Testis (tissue), 3 donors: ENCODE results near the gene NTNG2. TPM values are rescaled to one million over a fixed set of nuclear protein-coding genes. Genes with fewer than 3 reads are reported as not detected.

Source experiments
- DNase-seq: peaks from one replicate; pipeline ENCODE4 v3.0.0-alpha.2; 2019
- H3K27ac ChIP-seq, 2 donors: fragments of 200-600 bp; sonication (generic); one replicate each; pipeline ENCODE4 v1.5.1; 2019
- H3K27me3 ChIP-seq: fragments of 200-600 bp; sonication (generic); one replicate; pipeline ENCODE4 v1.5.1; 2019
- H3K36me3 ChIP-seq: fragments of 200-600 bp; sonication (generic); one replicate; pipeline ENCODE4 v1.5.1; 2017; ENCODE audit warnings: low read depth; ENCODE audit errors: missing control alignments
- H3K4me1 ChIP-seq: fragments of 200-600 bp; sonication (generic); one replicate; pipeline ENCODE4 v1.5.1; 2019
- H3K4me3 ChIP-seq, 2 donors: fragments of 200-600 bp; sonication (generic); one replicate each; pipeline ENCODE4 v1.5.1; 2017 to 2019
- H3K9me3 ChIP-seq: fragments of 200-600 bp; sonication (generic); one replicate; pipeline ENCODE4 v1.5.1; 2017
- CTCF ChIP-seq, 3 experiments: fragments of 450-650 bp in 2 of 3; fragments of 200-600 bp in 1 of 3; sonication (generic) in 1 of 3; IDR thresholded peaks; one replicate each; pipeline ENCODE4 v1.5.1; 2016 to 2019; ENCODE audit warnings: antibody characterized with exemption in 3 of 3, mild to moderate bottlenecking in 2 of 3, moderate library complexity in 1 of 3
- POLR2A ChIP-seq: fragments of 450-650 bp; IDR thresholded peaks from one replicate; pipeline ENCODE4 v1.6.1; 2017; ENCODE audit warnings: antibody characterized with exemption, mild to moderate bottlenecking, moderate library complexity
- WGBS, 2 donors: methylation state at CpG; one replicate each; pipeline ENCODE4 v1.1.5; 2018; 5-methylcytosine and 5-hydroxymethylcytosine counted together
- intact Hi-C: fragments of 100-400 bp; cut with DNase I; formaldehyde crosslinking; loops from one replicate; pipeline ENCODE4 v1.15.1; 2023; ENCODE audit warnings: low total_unique reads
- polyA plus RNA-seq: library from polyadenylated mRNA; stranded (reverse); fragments of 350-450 nt; fragmentation: Illumina TruSeq; extraction: RNeasy Lipid Tissue Mini Kit (QIAGEN cat#74804); gene quantifications from one replicate; pipeline ENCODE4 v1.2.3, GENCODE V29; 2014; ENCODE audit warnings: low read depth, low replicate concordance; ENCODE audit not compliant: insufficient read depth
- total RNA-seq, 2 donors: library from RNA; depleted of rRNA; stranded (reverse); fragments of >200 nt; gene quantifications; one replicate each; pipeline ENCODE4 v1.2.3, GENCODE V29; 2016

The NTNG2 gene
- total and polyA plus RNA-seq, 3 donors from 2014 or later = 3.3 to 29.0 (median 23.7) TPM

DNA sequence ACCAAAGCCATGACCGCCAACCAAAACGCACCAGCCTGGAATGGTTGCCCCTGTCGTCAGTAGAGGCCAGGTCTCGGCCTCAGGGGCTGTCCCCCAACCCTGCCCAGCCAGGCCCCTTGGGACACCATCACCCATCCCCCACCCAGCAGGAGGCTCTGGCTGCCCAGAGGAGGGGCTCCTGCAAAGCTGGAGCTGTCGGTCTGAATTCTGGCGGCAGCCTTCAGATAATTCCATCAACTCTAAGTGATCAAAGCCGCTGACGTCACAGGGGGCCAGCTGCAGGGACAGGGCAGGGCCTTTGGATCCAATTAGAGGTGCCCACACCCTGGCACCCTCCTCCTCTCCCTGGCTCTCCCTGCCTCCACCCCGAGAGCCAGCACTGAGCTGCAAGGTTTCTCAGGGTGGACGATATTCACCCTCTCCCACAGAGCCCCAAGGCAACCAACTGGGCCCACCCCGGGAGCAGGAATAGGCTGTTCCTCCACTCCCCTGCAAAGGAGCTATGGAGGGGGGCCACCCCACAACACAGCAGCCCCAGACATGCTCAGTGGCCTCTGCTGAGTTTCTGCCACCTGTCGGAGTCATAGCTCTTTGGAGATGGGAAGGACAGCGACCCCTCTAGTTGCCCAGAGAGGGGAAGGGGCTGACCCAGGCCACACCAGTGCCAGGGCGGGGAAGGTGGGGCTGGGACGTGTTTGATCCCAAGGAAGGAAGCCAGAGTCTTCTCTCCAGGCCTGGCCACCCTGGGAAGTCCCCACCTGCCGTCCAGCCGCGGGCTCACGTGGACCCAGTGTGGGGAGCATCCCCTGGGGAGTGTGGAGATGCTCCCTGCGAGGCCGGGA, 78.4 kb downstream of the NTNG2 start:
- Histone ChIP-seq H3K4me1 (peaks cover 12% of the 10 kb centered on the region), H3K4me3 (peak overlapping the region; percentile 59 to 64), H3K27ac (no peak overlapping the region), H3K36me3 (no peaks in the 10 kb centered on the region), H3K27me3 (no peaks in the 10 kb centered on the region), H3K9me3 (no peaks in the 10 kb centered on the region)
- 44 to 45% methylated on average over 7 to 21 of the region's 21 CpGs for WGBS, 2 donors
- TF ChIP-seq POLR2A = no peak
- no peak for TF ChIP-seq CTCF (IDR thresholded peaks at IDR 0.05)
- no peak for DNase-seq
- intact Hi-C loops = no loop called here

DNA sequence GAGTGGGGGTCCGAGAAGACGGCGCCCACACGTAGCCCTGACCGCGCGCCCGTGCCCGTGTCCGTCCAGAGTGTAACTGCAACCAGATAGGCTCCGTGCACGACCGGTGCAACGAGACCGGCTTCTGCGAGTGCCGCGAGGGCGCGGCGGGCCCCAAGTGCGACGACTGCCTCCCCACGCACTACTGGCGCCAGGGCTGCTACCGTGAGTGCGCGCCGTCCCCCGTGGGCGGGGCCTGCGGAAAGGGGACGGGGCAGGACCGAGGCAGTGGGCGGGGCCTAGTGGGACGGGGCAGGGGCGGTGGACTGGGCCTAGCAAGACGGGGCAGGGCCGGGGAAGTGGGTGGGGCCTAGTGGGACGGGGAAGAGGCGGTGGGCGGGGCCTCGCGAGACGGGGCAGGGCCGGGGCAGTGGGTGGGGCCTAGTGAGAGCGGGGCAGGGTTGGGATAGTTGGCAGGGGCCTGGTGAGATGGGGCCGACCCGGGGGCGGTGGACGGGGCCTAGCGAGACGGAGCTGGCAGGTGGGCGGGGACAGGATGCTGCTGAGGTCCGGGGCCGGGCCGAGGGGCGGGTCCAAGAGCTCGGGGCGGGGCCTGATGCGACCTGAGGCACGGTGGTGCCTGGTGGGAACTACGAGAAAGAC, 79.1 kb downstream of the NTNG2 start:
- intact Hi-C loops = no loop called here
- WGBS, 2 donors = 1 to 3% methylated on average over 38 to 61 of the region's 63 CpGs
- Histone ChIP-seq H3K27me3 (no peaks in the 10 kb centered on the region), H3K4me3 (peak overlapping the region; percentile 59 to 64), H3K36me3 (no peaks in the 10 kb centered on the region), H3K9me3 (no peaks in the 10 kb centered on the region), H3K27ac (no peak overlapping the region), H3K4me1 (peaks cover 12% of the 10 kb centered on the region)
- peak; percentile 98 for DNase-seq
- TF ChIP-seq CTCF (IDR thresholded peaks at IDR 0.05) = peak in 1 of 3 experiments; percentile 9
- no peak for TF ChIP-seq POLR2A

- Histone ChIP-seq H3K9me3 (no peaks in the 10 kb centered on the region), H3K4me1 (peaks cover 12% of the 10 kb centered on the region), H3K36me3 (no peaks in the 10 kb centered on the region), H3K4me3 (peak overlapping the region; percentile 59 to 64), H3K27me3 (no peaks in the 10 kb centered on the region), H3K27ac (no peak overlapping the region)
- TF ChIP-seq POLR2A = no peak
- no peak for TF ChIP-seq CTCF (IDR thresholded peaks at IDR 0.05)
- no peak for DNase-seq
- WGBS, 2 donors = 0% methylated on average over 8 to 27 of the region's 33 CpGs
- intact Hi-C loops = no loop called here
Observed at GRCh38 chr9:132241483-132241839, 79.6 kb downstream of the NTNG2 start.

DNA sequence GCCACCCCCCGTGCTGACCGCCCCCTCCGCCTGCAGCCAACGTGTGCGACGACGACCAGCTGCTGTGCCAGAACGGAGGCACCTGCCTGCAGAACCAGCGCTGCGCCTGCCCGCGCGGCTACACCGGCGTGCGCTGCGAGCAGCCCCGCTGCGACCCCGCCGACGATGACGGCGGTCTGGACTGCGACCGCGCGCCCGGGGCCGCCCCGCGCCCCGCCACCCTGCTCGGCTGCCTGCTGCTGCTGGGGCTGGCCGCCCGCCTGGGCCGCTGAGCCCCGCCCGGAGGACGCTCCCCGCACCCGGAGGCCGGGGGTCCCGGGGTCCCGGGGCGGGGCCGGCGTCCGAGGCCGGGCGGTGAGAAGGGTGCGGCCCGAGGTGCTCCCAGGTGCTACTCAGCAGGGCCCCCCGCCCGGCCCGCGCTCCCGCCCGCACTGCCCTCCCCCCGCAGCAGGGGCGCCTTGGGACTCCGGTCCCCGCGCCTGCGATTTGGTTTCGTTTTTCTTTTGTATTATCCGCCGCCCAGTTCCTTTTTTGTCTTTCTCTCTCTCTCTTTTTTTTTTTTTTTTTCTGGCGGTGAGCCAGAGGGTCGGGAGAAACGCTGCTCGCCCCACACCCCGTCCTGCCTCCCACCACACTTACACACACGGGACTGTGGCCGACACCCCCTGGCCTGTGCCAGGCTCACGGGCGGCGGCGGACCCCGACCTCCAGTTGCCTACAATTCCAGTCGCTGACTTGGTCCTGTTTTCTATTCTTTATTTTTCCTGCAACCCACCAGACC, 80.2 kb downstream of the NTNG2 start:
- peak; percentile 49 for DNase-seq
- intact Hi-C loops = no loop called here
- WGBS, 2 donors = 1% methylated on average over 36 to 55 of the region's 81 CpGs
- Histone ChIP-seq H3K27me3 (no peaks in the 10 kb centered on the region), H3K27ac (no peak overlapping the region), H3K4me1 (peaks cover 12% of the 10 kb centered on the region), H3K9me3 (no peaks in the 10 kb centered on the region), H3K4me3 (peak overlapping the region; percentile 59 to 64), H3K36me3 (no peaks in the 10 kb centered on the region)
- TF ChIP-seq CTCF (IDR thresholded peaks at IDR 0.05) (no peak), POLR2A (no peak)
